Right lobe of liver (tissue), 4 donors: ENCODE results near the gene LRRN2.

Experiments
- CTCF ChIP-seq, 4 donors: fragments of 200-600 bp in 3 of 4; fragments of 450-650 bp in 1 of 4; IDR thresholded peaks; one replicate each; pipeline versions ENCODE4 v1.5.1 to v1.8.0; 2016 to 2022; ENCODE audit warnings: antibody characterized with exemption in 4 of 4, mild to moderate bottlenecking in 2 of 4
- POLR2A ChIP-seq: fragments of 450-650 bp; IDR thresholded peaks from one replicate; pipeline ENCODE4 v1.6.1; 2017; ENCODE audit warnings: antibody characterized with exemption, mild to moderate bottlenecking
- donor health status: DM: no; HTN: no; CAD: no.
- donor health status: DM: no; HTN: no; CAD: no.
- donor health status: DM: no; HTN: yes; CAD: no.

- TF ChIP-seq CTCF (IDR thresholded peaks at IDR 0.05) = no peak
- TF ChIP-seq POLR2A = no peak
These were observed 104.7 kb downstream of the LRRN2 start for GRCh38 chr1:204580862-204581261.
